ENCODE measurements around the gene RAB11FIP4.

Gene RAB11FIP4

DNA sequence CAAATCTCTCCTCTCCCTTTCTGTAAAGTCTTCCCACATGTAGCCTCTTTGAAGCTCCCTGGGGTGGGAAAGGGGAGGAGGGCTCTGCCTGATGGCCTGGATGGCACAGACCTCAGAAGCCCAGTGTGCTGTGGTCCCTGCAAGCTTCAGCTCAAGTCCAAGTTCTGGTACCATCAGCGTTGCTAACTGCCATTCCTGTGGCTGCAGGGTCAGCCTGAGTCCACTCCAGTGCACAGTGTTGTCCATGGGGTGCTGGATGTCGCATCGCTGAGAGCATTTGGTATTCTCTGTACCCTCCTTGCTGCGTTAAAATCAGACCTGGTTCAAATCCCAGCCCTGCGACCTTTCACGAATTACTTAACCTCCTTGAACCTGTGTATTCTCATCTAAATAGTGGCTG is 105.1 kb downstream of the RAB11FIP4 start:
- Histone ChIP-seq H3K4me1 (ENCODE audit: control insufficient read depth, low read length) (peaks cover 51% of the 10 kb centered on the region), H3F3A (ENCODE audit: control insufficient read depth, insufficient read depth) (peaks cover 15% of the 10 kb centered on the region), H3K27me3 (ENCODE audit: control insufficient read depth, low read length) (no peaks in the 10 kb centered on the region), H4K20me1 (ENCODE audit: control insufficient read depth, insufficient read depth, low read depth, low read length) (no peaks in the 10 kb centered on the region), H3K4me2 (ENCODE audit: low read length) (no peak overlapping the region), H3K4me3 (ENCODE audit: low read length) (no peak overlapping the region), H3K27ac (ENCODE audit: low read depth, low read length) (no peak overlapping the region), H3K36me3 (ENCODE audit: control insufficient read depth, low read length) (no peaks in the 10 kb centered on the region), H3K9me3 (ENCODE audit: control insufficient read depth, insufficient read depth, low read length) (no peaks in the 10 kb centered on the region), H3K9me2 (replicated peaks; ENCODE audit: control insufficient read depth, low read length) (no peaks in the 10 kb centered on the region), H3K79me2 (ENCODE audit: control insufficient read depth, low read length) (peaks cover 62% of the 10 kb centered on the region)
- no peak for TF ChIP-seq EZH2phosphoT487 (IDR thresholded peaks at IDR 0.05; ENCODE audit: borderline replicate concordance, low read length)
- TF ChIP-seq, protein P1, sequence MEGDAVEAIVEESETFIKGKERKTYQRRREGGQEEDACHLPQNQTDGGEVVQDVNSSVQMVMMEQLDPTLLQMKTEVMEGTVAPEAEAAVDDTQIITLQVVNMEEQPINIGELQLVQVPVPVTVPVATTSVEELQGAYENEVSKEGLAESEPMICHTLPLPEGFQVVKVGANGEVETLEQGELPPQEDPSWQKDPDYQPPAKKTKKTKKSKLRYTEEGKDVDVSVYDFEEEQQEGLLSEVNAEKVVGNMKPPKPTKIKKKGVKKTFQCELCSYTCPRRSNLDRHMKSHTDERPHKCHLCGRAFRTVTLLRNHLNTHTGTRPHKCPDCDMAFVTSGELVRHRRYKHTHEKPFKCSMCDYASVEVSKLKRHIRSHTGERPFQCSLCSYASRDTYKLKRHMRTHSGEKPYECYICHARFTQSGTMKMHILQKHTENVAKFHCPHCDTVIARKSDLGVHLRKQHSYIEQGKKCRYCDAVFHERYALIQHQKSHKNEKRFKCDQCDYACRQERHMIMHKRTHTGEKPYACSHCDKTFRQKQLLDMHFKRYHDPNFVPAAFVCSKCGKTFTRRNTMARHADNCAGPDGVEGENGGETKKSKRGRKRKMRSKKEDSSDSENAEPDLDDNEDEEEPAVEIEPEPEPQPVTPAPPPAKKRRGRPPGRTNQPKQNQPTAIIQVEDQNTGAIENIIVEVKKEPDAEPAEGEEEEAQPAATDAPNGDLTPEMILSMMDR (IDR thresholded peaks at IDR 0.05; ENCODE audit: low read depth, low read length, poor library complexity, severe bottlenecking), result no peak

DNA sequence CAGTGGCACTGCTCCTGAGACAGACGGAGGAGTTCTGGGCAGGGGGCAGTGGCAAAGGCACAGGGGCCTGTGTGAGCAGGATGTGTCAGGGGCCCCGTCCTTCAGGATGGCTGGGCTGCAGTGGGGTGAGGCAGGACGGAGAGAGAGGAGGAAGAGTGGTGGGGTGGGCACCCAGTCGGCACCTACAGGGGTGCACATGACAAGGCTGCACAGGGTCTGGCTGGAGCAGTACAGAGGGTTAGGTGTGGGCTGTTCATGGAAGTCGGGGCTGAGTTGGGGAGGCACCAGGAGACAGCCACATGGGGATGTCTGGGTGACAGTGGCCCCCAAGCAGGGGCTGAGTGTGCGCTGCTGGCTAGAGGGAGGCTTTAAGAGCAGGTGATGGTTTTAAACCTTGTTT is 106.0 kb downstream of the RAB11FIP4 start:
- no peak for TF ChIP-seq EZH2phosphoT487 (IDR thresholded peaks at IDR 0.05; ENCODE audit: borderline replicate concordance, low read length)
- TF ChIP-seq, protein P1 (IDR thresholded peaks at IDR 0.05; ENCODE audit: low read depth, low read length, poor library complexity, severe bottlenecking), result no peak
- no peak overlapping the region for H3K4me2 ChIP-seq (ENCODE audit: low read length)

DNA sequence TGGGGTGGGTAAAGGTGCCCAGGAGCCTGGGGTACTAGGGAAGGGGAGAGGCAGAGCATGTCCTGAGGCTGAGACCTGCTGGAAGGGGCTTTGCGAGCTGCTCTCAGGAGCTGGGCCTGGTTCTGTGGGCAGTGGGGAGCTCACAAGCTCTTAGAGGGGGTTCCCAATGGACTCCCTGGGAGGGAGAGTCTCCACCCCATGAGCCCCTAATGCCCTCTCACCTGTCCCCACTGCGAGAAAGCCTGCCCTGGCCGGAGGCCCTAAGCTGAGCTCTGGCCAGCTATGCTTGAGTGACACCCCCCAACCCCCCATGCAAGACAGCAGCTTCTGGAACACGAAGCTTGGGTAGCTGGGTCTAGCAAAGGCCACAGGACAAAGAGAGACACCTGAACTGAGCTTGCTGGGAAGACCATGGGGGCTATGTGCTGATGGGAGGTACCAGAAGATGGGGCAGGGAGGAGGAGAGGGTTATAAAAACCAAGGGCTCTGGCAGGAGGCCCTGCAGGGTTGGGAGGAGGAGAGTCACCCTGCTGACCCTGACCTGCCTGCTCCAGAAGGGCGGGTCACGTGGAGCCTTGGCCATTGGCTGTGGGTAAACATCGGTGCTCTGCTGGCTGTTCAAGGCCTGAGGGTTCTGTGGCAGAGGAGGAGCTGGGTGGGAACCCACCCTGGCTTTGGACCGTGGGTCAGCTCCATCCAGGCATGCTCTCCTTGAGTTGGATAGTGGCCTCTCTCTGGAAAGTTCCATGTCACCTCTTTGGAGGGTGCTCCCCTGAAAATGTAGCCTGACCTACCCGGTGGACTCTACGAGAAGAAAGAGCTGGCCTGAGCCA is 106.7 kb downstream of the RAB11FIP4 start:
- no peaks in the 10 kb centered on the region for H3K9me3 ChIP-seq (ENCODE audit: control insufficient read depth, insufficient read depth, low read length)
- no peaks in the 10 kb centered on the region for H3K9me2 ChIP-seq (replicated peaks; ENCODE audit: control insufficient read depth, low read length)
- no peaks in the 10 kb centered on the region for H3K36me3 ChIP-seq (ENCODE audit: control insufficient read depth, low read length)
- H3F3A ChIP-seq (ENCODE audit: control insufficient read depth, insufficient read depth), result peaks cover 13% of the 10 kb centered on the region
- no peak overlapping the region for H3K4me3 ChIP-seq (ENCODE audit: low read length)
- no peak overlapping the region for H3K4me2 ChIP-seq (ENCODE audit: low read length)
- H3K27ac ChIP-seq (ENCODE audit: low read depth, low read length), result no peak overlapping the region
- peaks cover 46% of the 10 kb centered on the region for H3K79me2 ChIP-seq (ENCODE audit: control insufficient read depth, low read length)
- peaks cover 35% of the 10 kb centered on the region for H3K4me1 ChIP-seq (ENCODE audit: control insufficient read depth, low read length)
- no peak for TF ChIP-seq EZH2phosphoT487 (IDR thresholded peaks at IDR 0.05; ENCODE audit: borderline replicate concordance, low read length)
- TF ChIP-seq, protein P1 (IDR thresholded peaks at IDR 0.05; ENCODE audit: low read depth, low read length, poor library complexity, severe bottlenecking), result no peak
- H3K27me3 ChIP-seq (ENCODE audit: control insufficient read depth, low read length), result no peaks in the 10 kb centered on the region
- H4K20me1 ChIP-seq (ENCODE audit: control insufficient read depth, insufficient read depth, low read depth, low read length), result no peaks in the 10 kb centered on the region

More for the DNA sequence above, 106.0 kb downstream of the RAB11FIP4 start:
- Histone ChIP-seq H3K27ac (ENCODE audit: low read depth, low read length) (no peak overlapping the region), H3F3A (ENCODE audit: control insufficient read depth, insufficient read depth) (peaks cover 15% of the 10 kb centered on the region), H3K4me3 (ENCODE audit: low read length) (no peak overlapping the region), H3K79me2 (ENCODE audit: control insufficient read depth, low read length) (peaks cover 53% of the 10 kb centered on the region), H3K9me3 (ENCODE audit: control insufficient read depth, insufficient read depth, low read length) (no peaks in the 10 kb centered on the region), H3K36me3 (ENCODE audit: control insufficient read depth, low read length) (no peaks in the 10 kb centered on the region), H3K4me1 (ENCODE audit: control insufficient read depth, low read length) (peaks cover 43% of the 10 kb centered on the region), H4K20me1 (ENCODE audit: control insufficient read depth, insufficient read depth, low read depth, low read length) (no peaks in the 10 kb centered on the region), H3K27me3 (ENCODE audit: control insufficient read depth, low read length) (no peaks in the 10 kb centered on the region), H3K9me2 (replicated peaks; ENCODE audit: control insufficient read depth, low read length) (no peaks in the 10 kb centered on the region)
